Dermis microvascular lymphatic vessel endothelial cell (primary cell): ENCODE data around the gene HPCA. TPM values are rescaled to one million over a fixed set of nuclear protein-coding genes. Genes with fewer than 3 reads are reported as not detected.

Source experiments
- DNase-seq, 2 donors: peaks; one replicate each; pipeline versions ENCODE4 v3.0.0 to v3.0.0-alpha.2; 2010; ENCODE audit warnings: low read depth in 2 of 2
- total RNA-seq: library from RNA; depleted of rRNA; stranded (reverse); fragments of >200 nt; gene quantifications from 2 replicates; pipeline ENCODE4 v1.2.1, GENCODE V29; 2014

HPCA gene
- total RNA-seq, 1 donor from 2014 or later: not detected

GRCh38 chr1:32889731-32890278, 3.5 kb downstream of the HPCA start:
- no peak for DNase-seq

GRCh38 chr1:32890516-32891240, 4.4 kb downstream of the HPCA start:
- no peak for DNase-seq

- DNase-seq: no peak
Observed at GRCh38 chr1:32891241-32891570, 4.9 kb downstream of the HPCA start.

GRCh38 chr1:32891630-32892029, 5.3 kb downstream of the HPCA start:
- no peak for DNase-seq

GRCh38 chr1:32892368-32893197, 6.3 kb downstream of the HPCA start:
- DNase-seq: peak in 1 of 2 donors; percentile 23

GRCh38 chr1:32893198-32894018, 7.1 kb downstream of the HPCA start:
- DNase-seq: peak in 1 of 2 donors; percentile 25

GRCh38 chr1:32894019-32894600, 7.8 kb downstream of the HPCA start:
- DNase-seq: no peak

GRCh38 chr1:32894681-32895080, 8.4 kb downstream of the HPCA start:
- no peak for DNase-seq

GRCh38 chr1:32895325-32896215, 9.3 kb downstream of the HPCA start:
- no peak for DNase-seq

- no peak for DNase-seq
Observed at GRCh38 chr1:32896451-32896850, 10.2 kb downstream of the HPCA start.

- DNase-seq: no peak
Observed at GRCh38 chr1:32897082-32898049, 11.1 kb downstream of the HPCA start.

GRCh38 chr1:32898056-32898455, 11.8 kb downstream of the HPCA start:
- DNase-seq: no peak

GRCh38 chr1:32898958-32899357, 12.7 kb downstream of the HPCA start:
- no peak for DNase-seq

GRCh38 chr1:32899586-32900296, 13.4 kb downstream of the HPCA start:
- no peak for DNase-seq

- DNase-seq: no peak
Observed at GRCh38 chr1:32900371-32900955, 14.2 kb downstream of the HPCA start.

- DNase-seq: peak in 1 of 2 donors; percentile 39
Observed at GRCh38 chr1:32900956-32901822, 14.9 kb downstream of the HPCA start, which contains the start of gene TMEM54. TSS of gene TMEM54 (minus strand) at chr1:32901389. CDS start at chr1:32901238, 151 bp downstream.
